SH-SY5Y (cell line): ENCODE results near the gene RIC8B.

ENCODE experiments used
- GATA2 ChIP-seq: IDR thresholded peaks from 2 replicates; pipeline ENCODE4 v1.6.1; 2011; ENCODE audit warnings: mild to moderate bottlenecking, low read depth, low read length
- GATA3 ChIP-seq: IDR thresholded peaks from 2 replicates; pipeline ENCODE4 v1.6.1; 2011; ENCODE audit warnings: low read depth, mild to moderate bottlenecking, low read length, moderate library complexity

DNA sequence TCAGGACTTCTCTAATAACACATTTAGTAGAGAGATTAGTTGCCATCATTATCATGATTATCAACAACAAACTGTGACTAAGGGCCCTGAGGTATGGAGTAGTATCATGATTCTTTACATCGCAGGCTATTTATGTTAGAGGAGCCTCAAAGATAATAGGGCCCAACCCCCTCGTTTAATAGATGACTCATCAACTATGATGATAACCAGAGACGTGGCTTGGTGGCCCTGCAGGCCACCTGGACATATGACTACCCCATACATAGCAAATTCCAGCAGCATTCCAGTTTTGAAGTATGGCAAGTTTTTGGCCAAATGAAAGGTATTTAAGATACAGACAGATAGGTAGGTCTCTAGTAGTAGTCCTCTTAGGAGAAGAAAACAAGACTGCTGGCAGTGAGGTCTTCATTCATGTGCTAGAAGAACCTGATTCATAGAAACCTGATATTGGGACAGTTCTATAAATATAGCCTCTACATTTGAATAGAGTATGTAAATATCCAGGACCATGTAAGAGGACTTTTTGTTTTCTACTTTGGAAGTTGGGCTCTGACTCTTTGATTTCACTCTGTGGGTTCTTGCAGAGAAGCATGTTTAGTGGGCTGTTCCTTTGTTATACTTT, 5.6 kb downstream of the RIC8B start:
- TF ChIP-seq GATA2: no peak
- TF ChIP-seq GATA3: no peak
